Activated CD4-positive, CD25-positive, alpha-beta regulatory T cell treated with anti-CD3 and anti-CD28 coated beads, Interleukin-2, amount 50 U/mL, for 16 hours (primary cell): ENCODE measurements around the gene ERN1.
A peak's percentile ranks its signal among the peaks of the same experiment; 100 is the strongest.
"Not testable (repeated sequence)": the region's sequence is repeated elsewhere in the genome, so short reads cannot be mapped to it uniquely, and the experiment has no call there.

ENCODE experiments used
- DNase-seq: peaks from one replicate; pipeline ENCODE4 v3.0.0-alpha.2; 2020; ENCODE audit warnings: low read depth, low spot score

Gene ERN1

DNA sequence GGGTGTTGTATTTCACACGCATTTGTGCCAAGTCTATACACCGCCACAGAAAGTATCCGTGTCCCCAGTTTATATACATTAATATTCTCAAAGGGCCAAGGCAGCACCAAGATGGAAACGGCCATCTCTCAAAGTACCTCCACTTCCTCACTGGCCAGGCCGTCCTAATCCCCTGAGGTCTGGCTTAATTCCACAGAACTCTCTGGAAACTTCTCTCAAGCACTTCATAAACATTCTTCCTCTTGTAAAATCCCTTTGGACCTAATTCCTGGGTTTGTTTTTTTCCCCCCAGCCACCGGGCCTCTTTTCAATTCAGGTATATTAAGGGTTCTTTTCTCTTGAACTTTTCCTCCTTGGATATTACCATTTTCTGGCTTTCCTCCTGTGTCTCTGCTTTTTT, 5.1 kb upstream of the ERN1 start:
- DNase-seq = no peak

DNA sequence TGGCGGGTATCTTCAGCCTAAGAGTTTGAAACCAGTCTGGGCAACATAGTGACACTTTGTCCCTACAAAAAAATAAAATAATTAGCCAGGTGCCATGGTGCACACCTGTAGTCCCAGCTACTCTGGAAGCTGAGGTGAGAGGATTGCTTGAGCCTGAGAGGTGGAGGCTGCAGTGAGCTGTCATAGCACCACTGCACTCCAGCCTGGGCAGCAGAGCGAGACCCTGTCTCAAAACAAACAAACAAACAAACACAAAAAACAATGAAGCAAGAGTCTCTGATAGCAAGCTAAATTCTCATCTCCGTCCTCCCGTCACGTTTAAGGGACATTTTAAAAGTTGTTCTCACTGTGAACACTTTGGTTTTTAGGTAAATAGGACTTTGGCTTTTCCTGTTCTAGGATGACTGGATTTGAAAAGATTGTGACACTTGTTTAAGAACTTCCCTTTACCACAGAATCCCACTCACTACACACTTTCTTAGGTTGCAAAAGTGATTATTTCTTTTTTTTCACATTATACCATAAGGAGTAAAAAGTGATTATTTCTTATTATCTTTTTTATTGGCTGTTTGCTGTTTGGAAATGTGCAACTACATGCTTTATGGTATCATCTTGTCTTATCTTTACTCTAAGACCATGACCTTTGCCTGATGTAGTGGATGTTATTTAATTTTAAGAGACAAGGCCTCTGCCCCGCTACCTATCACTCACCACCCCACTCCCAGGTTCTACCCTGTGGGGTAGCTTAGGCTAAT, 4.4 kb upstream of the ERN1 start:
- DNase-seq = no peak

GRCh38 chr17:64133546-64134215, 3.7 kb upstream of the ERN1 start:
- DNase-seq = no peak

DNA sequence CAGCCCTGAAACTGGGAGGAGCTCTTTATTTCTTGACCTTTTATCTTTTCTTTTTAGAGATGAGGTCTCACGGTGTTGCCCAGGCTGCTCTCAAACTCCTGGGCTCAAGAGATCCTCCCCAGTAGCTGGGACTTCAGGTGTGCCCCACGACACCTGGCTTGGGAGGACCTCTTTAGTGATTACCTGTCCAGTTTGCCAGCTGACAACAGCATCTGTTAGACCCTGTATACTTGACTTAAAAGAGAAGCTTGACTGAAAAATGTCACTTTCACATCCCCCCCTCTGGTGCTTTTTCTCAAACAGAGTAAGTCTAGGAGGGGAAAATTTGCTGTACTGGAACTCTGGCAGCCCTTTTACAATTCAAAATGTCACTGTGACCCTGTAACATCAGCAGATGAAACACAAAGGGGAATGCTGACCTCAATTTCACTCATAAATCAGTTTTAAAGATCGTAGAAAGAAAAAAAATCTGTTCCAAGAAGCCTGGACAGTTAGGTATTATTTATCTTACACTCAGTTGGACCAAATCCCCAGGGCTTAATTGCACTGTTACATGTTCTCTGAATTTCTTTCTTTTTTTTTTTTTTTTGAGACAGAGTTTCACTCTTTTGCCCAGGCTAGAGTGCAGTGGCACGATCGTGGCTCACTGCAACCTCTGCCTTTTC, 1.8 kb upstream of the ERN1 start:
- no peak for DNase-seq

DNA sequence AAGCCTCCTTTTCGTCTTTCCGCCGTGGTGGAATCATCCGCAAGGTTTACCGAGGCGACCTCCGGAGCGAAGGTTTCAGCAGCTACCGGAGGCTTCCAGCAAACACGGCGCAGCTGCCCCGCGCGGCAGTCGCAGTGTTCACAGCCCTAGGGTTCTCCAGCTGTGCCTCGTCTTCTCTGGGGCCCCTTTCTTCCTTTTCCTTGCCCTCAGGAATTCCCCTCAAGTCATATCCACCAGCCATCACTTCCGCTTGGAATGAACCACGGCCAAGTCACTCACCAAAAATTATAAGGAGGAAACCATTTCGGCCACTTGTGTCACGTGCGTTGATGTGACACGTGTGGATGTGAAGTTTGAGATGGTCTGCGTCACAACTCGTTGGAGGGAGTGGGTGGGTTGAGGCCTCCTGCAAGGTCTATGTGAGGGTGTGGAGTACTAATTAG, 636 bp upstream of the ERN1 start:
- DNase-seq = peak; percentile 34

- DNase-seq = no peak
Measured at GRCh38 chr17:64129515-64129764, 504 bp downstream of the ERN1 start.

- no peak for DNase-seq
Measured at GRCh38 chr17:64128787-64129514, 993 bp downstream of the ERN1 start.

DNA sequence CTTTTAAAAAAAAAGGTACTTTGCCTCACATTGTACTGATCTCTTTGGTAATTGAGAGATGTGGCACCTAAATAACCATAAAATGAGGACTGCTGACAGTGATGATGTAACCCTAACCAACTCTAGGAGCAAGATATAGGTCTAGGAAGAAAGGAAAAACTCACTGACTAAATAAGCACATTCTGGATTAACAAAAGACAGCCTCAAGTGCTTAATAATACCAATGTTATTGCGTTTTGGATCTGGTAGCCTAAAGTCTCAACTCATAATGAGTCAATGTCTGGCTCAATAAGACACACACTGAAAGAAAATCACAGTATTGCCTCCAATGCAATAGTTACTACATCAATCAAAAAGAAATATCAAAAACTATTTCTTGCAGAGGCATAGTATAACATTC, 3.0 kb downstream of the ERN1 start:
- no peak for DNase-seq

DNA sequence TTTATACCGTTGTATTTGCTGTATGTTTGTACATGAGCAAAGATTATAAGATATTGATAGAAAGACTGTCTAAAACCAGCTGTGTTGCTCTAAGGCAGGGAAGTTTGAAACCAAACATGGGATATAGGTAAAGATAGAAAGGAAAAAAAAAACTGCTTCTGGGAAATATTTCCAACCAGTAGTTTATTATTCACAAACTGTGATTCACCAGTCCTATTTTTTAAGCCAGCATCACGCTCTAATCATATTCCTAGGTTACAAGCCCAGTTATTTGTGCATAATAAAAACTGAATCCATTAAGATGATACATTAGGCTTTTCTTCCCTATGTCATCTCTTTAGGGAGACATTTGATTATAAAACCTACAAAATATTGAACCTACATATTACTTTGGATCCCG, 4.0 kb downstream of the ERN1 start:
- DNase-seq = no peak

DNA sequence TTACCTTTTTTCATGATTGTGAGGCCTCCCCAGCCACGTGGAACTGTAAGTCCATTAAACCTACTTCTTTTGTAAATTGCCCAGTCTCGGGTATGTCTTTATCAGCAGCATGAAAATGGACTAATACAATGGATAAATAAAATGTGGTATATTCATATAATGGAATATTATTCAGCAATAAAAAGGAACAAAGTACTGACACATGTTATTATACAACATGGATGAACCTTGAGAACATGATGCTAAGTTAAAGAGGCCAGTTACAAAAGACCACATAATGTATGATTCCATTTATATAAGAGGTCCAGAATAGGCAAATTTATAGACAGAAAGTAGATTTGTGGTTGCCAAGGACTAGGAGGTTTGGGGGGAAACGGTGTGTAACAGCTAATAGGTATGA, 5.3 kb downstream of the ERN1 start:
- DNase-seq = no peak

- DNase-seq = no peak
Measured at GRCh38 chr17:64123114-64123513, 6.8 kb downstream of the ERN1 start.

- DNase-seq = not testable (repeated sequence)
Measured at GRCh38 chr17:64120972-64121786, 8.8 kb downstream of the ERN1 start.

DNA sequence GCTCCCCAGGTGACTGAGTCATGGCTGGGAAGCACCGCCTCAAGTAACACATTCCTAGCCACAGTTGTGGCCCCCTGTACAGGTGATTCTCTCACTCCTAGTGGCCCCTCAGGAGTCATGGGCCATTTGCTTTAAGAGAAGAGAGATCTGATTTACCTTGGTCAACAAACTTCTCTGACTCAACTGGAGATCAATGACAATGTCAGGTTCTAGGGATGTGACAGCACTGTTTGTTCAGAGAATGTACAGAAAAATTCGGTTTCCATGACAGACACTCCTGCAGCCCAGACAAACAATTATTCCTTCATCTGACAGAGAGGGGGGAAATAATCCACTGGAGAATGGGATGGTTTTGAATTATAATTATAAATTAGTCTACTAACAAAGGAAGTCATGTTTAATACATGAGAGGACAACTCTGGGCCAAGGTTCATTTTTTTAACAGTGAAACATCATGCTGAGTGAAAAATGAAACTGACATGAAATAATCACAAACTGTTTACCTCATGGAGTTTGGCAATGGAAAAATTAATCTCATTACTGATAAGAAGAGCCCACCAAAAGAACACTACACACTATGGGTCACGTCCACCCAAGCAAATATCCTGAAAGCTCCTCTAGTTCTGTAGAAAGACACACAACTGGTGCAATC, 9.7 kb downstream of the ERN1 start:
- DNase-seq = no peak

DNA sequence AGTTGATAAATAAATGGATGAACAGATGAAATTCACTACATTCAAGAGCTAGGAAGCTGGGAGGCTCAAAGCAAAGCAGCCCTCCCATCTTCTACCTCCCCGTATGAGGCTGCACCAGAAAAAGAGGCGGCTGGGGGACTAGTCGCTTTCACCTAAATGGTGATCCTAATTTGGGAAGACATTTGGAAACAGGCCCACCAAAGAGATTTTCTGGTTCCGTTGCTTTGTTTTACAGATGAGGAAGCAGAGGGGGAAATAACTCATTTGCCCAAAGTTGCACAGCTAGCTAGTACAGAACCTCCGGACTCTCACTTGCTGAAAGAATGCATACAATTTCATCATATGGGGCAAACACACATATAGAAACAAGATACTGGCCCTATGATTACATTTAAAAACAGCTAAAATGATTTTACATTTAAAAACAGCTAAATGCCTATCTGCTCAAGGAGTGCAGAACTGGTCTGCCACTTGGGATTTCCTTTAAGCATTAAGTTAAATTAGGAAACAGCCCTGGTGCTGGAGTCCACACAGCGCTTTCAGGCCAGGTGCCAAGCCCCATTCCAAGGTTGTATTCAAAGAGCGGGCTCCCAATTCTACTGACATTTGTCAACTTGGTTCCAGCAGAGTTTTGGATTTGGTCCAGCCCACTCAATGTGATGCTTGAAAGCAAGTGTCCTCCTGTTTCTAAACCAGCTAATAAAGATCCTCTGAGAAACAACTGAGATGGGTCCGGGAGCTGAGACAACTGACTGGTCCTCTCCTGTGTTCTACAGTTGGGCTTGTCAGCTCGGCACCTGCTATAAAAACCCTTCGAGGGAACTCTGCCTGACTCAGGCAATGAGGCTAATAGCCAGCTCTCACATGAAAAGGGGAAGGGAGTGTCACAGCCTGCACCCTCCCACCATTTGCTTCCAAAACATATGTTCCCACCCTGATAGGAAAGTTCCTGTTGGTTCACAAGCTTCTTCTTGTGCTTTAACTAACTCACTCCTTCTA, 11.7 kb downstream of the ERN1 start:
- DNase-seq = no peak

DNA sequence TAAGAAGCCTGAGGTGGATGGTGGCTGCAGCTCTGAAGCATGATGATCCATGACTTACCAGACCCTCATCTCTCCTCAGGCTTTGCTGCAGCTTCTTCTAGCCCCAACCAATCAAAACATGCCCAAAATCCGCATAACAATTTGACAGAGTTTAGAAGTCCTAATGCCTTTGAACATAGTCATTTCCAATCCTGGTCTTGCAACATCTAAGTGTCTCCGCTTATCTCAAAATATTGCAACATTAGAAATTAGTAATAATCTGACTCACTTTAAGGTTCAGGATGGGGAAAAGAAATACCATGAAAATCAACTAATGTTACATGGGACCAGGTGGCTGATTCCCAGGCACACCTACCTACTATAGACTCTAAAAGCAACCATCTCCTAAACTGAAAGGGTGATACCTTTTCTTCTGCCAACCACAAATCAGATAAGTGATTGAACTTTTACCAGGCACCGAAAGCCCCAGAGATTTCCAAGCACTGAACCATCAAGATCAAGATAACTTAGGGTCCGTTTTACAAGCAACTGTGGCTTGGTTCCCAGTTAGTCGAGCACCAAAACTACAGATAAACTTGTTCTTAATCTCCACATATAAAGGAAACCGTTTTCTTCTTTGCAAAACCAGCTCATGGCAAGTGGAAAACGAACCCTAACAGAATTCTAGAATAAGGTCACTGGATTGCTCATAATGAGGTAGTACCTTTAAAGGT, 14.0 kb downstream of the ERN1 start:
- no peak for DNase-seq

DNA sequence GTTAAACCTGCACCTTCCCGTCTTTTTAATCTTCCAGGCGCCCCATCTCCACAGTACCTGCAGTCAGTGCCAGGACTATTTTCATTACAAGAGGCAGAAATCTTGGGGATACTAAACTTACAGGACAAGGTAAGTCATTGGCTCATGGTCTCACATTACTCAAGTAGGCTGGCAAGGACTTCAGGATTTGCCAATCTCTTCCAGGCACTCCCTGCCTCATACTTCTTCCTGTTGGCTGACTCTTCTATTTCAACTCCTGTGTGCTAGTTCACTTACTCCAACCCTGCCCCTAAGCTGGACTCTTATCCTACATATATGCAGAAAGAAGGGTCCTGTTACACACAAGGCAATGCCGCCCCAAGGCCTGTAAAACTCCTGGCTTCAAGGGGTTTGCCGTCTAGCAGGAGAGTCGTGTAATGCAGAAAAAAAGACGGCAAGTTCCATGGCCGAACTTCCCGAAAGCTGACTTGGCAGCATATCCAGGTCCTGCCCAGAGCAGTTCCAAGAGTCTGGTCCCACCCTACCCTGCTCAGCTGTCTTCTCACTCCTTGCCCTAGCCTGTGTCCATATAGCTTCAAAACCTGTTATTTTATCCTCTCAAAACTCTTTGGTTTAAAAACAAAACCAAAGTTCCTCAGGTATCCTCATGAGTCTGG, 14.8 kb downstream of the ERN1 start:
- no peak for DNase-seq

DNA sequence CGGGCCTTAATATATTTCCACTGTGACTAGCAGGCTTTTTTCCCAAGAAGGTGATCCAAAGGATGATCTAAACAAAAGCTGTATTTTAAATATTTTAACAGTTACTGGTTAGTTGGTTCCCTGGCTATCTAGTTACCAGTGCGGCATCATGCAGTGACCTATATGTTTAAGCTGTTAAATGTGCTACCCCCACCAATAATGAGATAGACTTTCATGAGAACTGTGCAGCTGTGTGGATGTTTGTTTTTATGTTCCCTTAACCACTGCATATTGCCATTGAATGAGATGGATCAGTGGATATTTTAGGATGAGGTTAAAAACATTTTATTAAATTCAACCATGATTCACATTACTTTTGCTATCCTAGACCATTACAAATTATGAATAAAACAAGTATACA, 16.9 kb downstream of the ERN1 start:
- DNase-seq = no peak

DNA sequence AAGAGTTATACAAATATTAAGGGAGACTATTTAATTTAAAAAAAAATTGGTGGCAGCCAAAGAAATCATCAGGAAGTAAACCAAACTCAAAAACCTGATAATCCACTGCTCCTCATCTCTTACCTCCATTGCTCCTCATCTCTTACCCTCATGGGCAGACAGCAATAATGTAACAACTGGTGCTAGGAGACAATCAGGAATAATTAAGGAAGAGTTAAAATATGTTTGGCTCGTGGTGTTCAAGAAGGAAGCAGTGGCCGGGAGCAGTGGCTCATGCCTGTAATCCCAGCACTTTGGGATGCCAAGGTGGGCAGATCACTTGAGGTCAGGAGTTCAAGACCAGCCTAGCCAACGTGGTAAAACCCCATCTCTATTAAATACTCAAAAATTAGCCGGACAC, 18.1 kb downstream of the ERN1 start:
- DNase-seq = no peak
